HCT116 (cell line): ENCODE measurements around the gene KRTCAP2.

Experiments
- CBX3 ChIP-seq: IDR thresholded peaks from 2 replicates; pipeline ENCODE4 v1.6.1; 2012; ENCODE audit warnings: low read depth
- CEBPB ChIP-seq: IDR thresholded peaks from 2 replicates; pipeline ENCODE4 v1.6.1; 2012; ENCODE audit warnings: low read depth
- ELF1 ChIP-seq: IDR thresholded peaks from 2 replicates; pipeline ENCODE4 v1.6.1; 2012; ENCODE audit warnings: low read depth, borderline replicate concordance
- EZH2 ChIP-seq: fragments of 200-600 bp; sonication (generic); IDR thresholded peaks from 2 replicates; pipeline ENCODE4 v1.6.1; 2017; ENCODE audit warnings: antibody characterized with exemption, mixed run types
- EZH2phosphoT487 ChIP-seq: fragments of 200-600 bp; IDR thresholded peaks from 2 replicates; pipeline ENCODE4 v1.6.1; 2018; ENCODE audit warnings: antibody characterized with exemption, borderline replicate concordance
- POLR2A ChIP-seq: IDR thresholded peaks from 2 replicates; pipeline ENCODE4 v1.7.0; 2011; ENCODE audit warnings: borderline replicate concordance; ENCODE audit not compliant: insufficient read depth, insufficient read length; ENCODE audit errors: extremely low read depth
- SIN3A ChIP-seq: IDR thresholded peaks from 2 replicates; pipeline ENCODE4 v1.6.1; 2012; ENCODE audit warnings: low read depth
- SRF ChIP-seq: IDR thresholded peaks from 2 replicates; pipeline ENCODE4 v1.6.1; 2012; ENCODE audit warnings: low read depth
- YY1 ChIP-seq: IDR thresholded peaks from 2 replicates; pipeline ENCODE4 v1.6.1; 2011; ENCODE audit warnings: low read length, low read depth, moderate library complexity, mild to moderate bottlenecking; ENCODE audit not compliant: insufficient replicate concordance; ENCODE audit errors: extremely low read depth
- TF ChIP-seq, protein P1 (sequence below), 3 experiments: fragments of 200-600 bp in 1 of 3; sonication (generic) in 1 of 3; IDR thresholded peaks in 2 of 3; conservative IDR thresholded peaks in 1 of 3; 2 replicates each; pipeline ENCODE4 v1.5.1; 2012 to 2017; ENCODE audit warnings: low read depth in 2 of 3, low read length in 2 of 3, antibody characterized with exemption in 1 of 3, borderline replicate concordance in 1 of 3, control low read depth in 1 of 3, mild to moderate bottlenecking in 1 of 3, mixed read lengths in 1 of 3, mixed run types in 1 of 3, moderate library complexity in 1 of 3; ENCODE audit not compliant: insufficient read depth in 1 of 3
- TF ChIP-seq, protein P2 (sequence below): IDR thresholded peaks from 2 replicates; pipeline ENCODE4 v1.6.1; 2012
- TF ChIP-seq, protein P3 (sequence below): IDR thresholded peaks from 2 replicates; pipeline ENCODE4 v1.6.1; 2012; ENCODE audit warnings: low read depth

DNA sequence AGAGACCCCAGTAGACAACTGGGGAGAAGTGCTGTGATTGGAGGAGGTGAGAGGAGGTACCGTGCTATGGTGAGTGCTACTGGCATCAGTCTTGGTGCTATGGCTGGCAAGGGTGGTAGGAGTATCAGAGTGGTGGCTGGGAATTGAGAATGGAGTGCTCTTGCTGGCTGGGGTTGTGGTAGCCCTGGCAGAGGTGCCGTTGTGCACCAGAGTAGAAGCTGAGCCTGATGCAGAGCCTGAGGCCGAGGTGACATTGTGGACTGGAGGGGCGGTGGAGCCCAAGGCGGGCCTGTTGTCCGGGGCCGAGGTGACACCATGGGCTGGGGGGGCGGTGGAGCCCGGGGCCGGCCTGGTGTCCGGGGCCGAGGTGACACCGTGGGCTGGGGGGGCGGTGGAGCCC is 15.2 kb upstream of the KRTCAP2 start:
- TF ChIP-seq, protein P1, sequence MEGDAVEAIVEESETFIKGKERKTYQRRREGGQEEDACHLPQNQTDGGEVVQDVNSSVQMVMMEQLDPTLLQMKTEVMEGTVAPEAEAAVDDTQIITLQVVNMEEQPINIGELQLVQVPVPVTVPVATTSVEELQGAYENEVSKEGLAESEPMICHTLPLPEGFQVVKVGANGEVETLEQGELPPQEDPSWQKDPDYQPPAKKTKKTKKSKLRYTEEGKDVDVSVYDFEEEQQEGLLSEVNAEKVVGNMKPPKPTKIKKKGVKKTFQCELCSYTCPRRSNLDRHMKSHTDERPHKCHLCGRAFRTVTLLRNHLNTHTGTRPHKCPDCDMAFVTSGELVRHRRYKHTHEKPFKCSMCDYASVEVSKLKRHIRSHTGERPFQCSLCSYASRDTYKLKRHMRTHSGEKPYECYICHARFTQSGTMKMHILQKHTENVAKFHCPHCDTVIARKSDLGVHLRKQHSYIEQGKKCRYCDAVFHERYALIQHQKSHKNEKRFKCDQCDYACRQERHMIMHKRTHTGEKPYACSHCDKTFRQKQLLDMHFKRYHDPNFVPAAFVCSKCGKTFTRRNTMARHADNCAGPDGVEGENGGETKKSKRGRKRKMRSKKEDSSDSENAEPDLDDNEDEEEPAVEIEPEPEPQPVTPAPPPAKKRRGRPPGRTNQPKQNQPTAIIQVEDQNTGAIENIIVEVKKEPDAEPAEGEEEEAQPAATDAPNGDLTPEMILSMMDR (IDR thresholded peaks at IDR 0.05 in 2 of 3, conservative IDR thresholded peaks at IDR 0.05 in 1 of 3; ENCODE audit: borderline replicate concordance in 1 of 3, insufficient read depth in 1 of 3, low read depth in 2 of 3, low read length in 2 of 3): no peak
- TF ChIP-seq YY1 (no peak), CEBPB (no peak), POLR2A (no peak), ELF1 (no peak), SRF (no peak), EZH2phosphoT487 (no peak), CBX3 (no peak), SIN3A (no peak), EZH2 (no peak)
- TF ChIP-seq, protein P2, sequence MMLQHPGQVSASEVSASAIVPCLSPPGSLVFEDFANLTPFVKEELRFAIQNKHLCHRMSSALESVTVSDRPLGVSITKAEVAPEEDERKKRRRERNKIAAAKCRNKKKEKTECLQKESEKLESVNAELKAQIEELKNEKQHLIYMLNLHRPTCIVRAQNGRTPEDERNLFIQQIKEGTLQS: no peak
- TF ChIP-seq, protein P3, sequence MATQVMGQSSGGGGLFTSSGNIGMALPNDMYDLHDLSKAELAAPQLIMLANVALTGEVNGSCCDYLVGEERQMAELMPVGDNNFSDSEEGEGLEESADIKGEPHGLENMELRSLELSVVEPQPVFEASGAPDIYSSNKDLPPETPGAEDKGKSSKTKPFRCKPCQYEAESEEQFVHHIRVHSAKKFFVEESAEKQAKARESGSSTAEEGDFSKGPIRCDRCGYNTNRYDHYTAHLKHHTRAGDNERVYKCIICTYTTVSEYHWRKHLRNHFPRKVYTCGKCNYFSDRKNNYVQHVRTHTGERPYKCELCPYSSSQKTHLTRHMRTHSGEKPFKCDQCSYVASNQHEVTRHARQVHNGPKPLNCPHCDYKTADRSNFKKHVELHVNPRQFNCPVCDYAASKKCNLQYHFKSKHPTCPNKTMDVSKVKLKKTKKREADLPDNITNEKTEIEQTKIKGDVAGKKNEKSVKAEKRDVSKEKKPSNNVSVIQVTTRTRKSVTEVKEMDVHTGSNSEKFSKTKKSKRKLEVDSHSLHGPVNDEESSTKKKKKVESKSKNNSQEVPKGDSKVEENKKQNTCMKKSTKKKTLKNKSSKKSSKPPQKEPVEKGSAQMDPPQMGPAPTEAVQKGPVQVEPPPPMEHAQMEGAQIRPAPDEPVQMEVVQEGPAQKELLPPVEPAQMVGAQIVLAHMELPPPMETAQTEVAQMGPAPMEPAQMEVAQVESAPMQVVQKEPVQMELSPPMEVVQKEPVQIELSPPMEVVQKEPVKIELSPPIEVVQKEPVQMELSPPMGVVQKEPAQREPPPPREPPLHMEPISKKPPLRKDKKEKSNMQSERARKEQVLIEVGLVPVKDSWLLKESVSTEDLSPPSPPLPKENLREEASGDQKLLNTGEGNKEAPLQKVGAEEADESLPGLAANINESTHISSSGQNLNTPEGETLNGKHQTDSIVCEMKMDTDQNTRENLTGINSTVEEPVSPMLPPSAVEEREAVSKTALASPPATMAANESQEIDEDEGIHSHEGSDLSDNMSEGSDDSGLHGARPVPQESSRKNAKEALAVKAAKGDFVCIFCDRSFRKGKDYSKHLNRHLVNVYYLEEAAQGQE: no peak
